Measurements from ENCODE around the gene ABLIM1. TPM values are rescaled to one million over a fixed set of nuclear protein-coding genes. Genes with fewer than 3 reads are reported as not detected.

ABLIM1 gene
- total and polyA plus RNA-seq, 2 of the 4 experiments (the other 2 are of a cell fraction): 7.7 to 9.9 TPM

DNA sequence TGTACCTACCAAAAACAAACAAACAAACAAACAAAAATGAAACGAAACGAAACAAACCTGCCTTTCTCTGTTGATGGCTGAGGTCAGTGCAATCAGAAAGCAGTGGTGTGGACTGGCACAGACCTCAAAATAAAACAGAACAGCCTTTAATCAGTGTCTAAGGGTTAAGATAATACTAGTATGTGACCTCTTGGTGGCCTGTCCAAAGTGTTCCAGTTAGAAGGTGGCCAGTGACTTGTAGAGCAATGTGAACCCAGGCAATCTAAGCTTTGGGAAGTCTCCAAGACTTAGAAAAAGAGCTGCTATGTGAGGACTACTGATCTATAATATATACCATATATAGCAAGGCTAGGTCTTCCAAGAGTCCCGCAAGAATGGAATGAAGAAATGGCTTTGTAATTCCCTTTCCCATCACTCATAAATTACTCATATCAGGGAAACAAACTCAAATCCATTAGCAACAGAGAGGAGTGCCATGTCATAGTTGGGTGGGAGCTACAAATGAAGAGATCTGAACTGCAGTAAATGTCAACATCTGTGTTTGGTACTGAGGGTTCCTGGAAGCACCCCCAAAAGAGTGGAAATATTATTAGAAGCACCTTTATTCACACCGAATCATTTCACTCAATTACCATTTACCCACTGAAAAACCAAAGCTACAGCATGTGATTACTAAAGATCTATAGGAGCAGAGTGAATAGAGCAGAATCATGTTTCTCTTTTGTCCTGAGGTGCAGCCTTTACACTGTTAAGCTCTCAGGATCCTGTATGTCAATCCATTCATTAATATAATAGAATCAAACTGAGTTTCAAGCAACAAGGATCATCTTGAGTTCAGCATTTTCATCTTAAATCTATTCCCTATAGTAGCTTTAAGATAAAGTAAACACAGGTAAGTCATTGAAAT is 28.0 kb downstream of the ABLIM1 start:
- Histone ChIP-seq H3K4me2 (ENCODE audit: low read depth, low read length) (no peak overlapping the region), H3K9me3 (ENCODE audit: control insufficient read depth, insufficient read depth, low read length) (no peaks in the 10 kb centered on the region), H4K91ac (ENCODE audit: insufficient read depth, low read depth, low read length) (no peak overlapping the region), H2BK15ac (ENCODE audit: low read depth, low read length) (no peak overlapping the region), H3K23ac (ENCODE audit: low read depth, low read length) (no peak overlapping the region), H2BK120ac (ENCODE audit: low read depth, low read length) (0 out of 2 replicates have a peak overlapping the region, but pooled peaks have one; percentile 22), H4K20me1 (ENCODE audit: insufficient read depth, low read length) (peaks cover 13% of the 10 kb centered on the region), H3K4me1 (ENCODE audit: control insufficient read depth, insufficient read depth, low read length) (peaks cover 10% of the 10 kb centered on the region), H3K4ac (ENCODE audit: low read depth, low read length) (no peak overlapping the region), H3K27ac (ENCODE audit: insufficient read depth, low read length) (no peak overlapping the region), H3K56ac (ENCODE audit: extremely low read depth, insufficient read depth, low read length) (no peak overlapping the region), H3K9ac (ENCODE audit: low read depth, low read length) (no peak overlapping the region), H3K79me1 (ENCODE audit: low read depth in 1 of 2, low read length in 2 of 2) (peaks cover 0 to 1% of the 10 kb centered on the region in 2 experiments; a peak in 1 of 4 replicates), H2AFZ (replicated peaks; ENCODE audit: low read length, poor library complexity) (no peak overlapping the region), H3K36me3 (ENCODE audit: control insufficient read depth, insufficient read depth, low read length) (no peaks in the 10 kb centered on the region), H3K4me3 (ENCODE audit: insufficient read depth, low read depth, low read length) (no peak overlapping the region), H2AK9ac (replicated peaks; ENCODE audit: low read depth, low read length, poor library complexity) (no peak overlapping the region), H3K27me3 (ENCODE audit: control insufficient read depth, insufficient read depth, low read length) (peaks cover 5% of the 10 kb centered on the region; the same call in 1 of the 2 replicates), H3K14ac (replicated peaks; ENCODE audit: low read depth, low read length) (no peak overlapping the region), H4K5ac (ENCODE audit: low read depth, low read length) (no peak overlapping the region), H2AK5ac (ENCODE audit: low read depth, low read length) (no peak overlapping the region), H4K8ac (ENCODE audit: low read depth in 2 of 2, low read length in 2 of 2) (no peak overlapping the region), H2BK5ac (ENCODE audit: low read depth, low read length, poor library complexity, severe bottlenecking) (no peak overlapping the region), H3K18ac (ENCODE audit: low read depth, low read length) (no peak overlapping the region), H2BK20ac (ENCODE audit: low read depth, low read length) (no peak overlapping the region), H3K9me1 (ENCODE audit: insufficient read depth, low read length) (peaks cover 5% of the 10 kb centered on the region)
- ChIA-PET CTCF (no interaction called here), POLR2A (ENCODE audit: unreplicated experiment) (no interaction called here)
- in situ Hi-C loops (cut with MboI; ENCODE audit: low sequenced_read_pairs) (no loop called here), intact Hi-C loops (cut with micrococcal nuclease) (loop anchor here (5.0 to 10.0 kb wide), 4 partner anchors 52 to 325 kb away; no protein-coding TSS in a partner anchor), dilution Hi-C loops (cut with HindIII; ENCODE audit: low sequenced_read_pairs, unreplicated experiment) (no loop called here)
- ATAC-seq (ENCODE audit: low read depth): no peak
- no CpG with 5 or more reads among the region's 4 CpGs for WGBS, 2 experiments (ENCODE audit: extremely low coverage in 2 of 2, insufficient read length in 1 of 2)
- peak; percentile 45 for DNase-seq
- BruUV-seq (replicated peaks): no TSS peak
- TF ChIP-seq CTCF (conservative IDR thresholded peaks at IDR 0.05; ENCODE audit: low read depth, low read length) (no peak), MAZ (IDR thresholded peaks at IDR 0.05; ENCODE audit: borderline replicate concordance, low read depth, low read length) (no peak), BHLHE40 (IDR thresholded peaks at IDR 0.05; ENCODE audit: low read depth, low read length) (no peak), RAD21 (IDR thresholded peaks at IDR 0.05; ENCODE audit: low read length) (no peak), SMC3 (IDR thresholded peaks at IDR 0.05; ENCODE audit: low read depth, low read length) (no peak), RFX5 (IDR thresholded peaks at IDR 0.05; ENCODE audit: low read depth, low read length) (no peak), ELK1 (IDR thresholded peaks at IDR 0.05; ENCODE audit: borderline replicate concordance, low read depth, low read length) (no peak), CHD1 (IDR thresholded peaks at IDR 0.05; ENCODE audit: low read depth, low read length) (no peak), NFE2L2 (IDR thresholded peaks at IDR 0.05; ENCODE audit: low read depth, low read length) (no peak), FOS (IDR thresholded peaks at IDR 0.05; ENCODE audit: low read depth, low read length) (no peak), CEBPB (IDR thresholded peaks at IDR 0.05; ENCODE audit: low read depth, low read length) (no peak), POLR2A (IDR thresholded peaks at IDR 0.05; ENCODE audit: low read depth, low read length) (no peak), MXI1 (IDR thresholded peaks at IDR 0.05; ENCODE audit: borderline replicate concordance, low read depth, low read length) (no peak), RCOR1 (IDR thresholded peaks at IDR 0.05; ENCODE audit: insufficient replicate concordance, low read length) (no peak), MAFK (IDR thresholded peaks at IDR 0.05; ENCODE audit: low read depth, low read length) (no peak)

Data from IMR-90 (cell line).